Stimulated activated CD8-positive, alpha-beta memory T cell treated with anti-CD3 and anti-CD28 coated beads, Interleukin-7, amount 100 ng/mL, for 4 hours (primary cell): Measurements from ENCODE around the gene IER2.

Source experiments
- DNase-seq, 2 donors: peaks; one replicate each; pipeline ENCODE4 v3.0.0-alpha.2; 2020; ENCODE audit warnings: low read depth in 2 of 2

IER2 gene, protein sequence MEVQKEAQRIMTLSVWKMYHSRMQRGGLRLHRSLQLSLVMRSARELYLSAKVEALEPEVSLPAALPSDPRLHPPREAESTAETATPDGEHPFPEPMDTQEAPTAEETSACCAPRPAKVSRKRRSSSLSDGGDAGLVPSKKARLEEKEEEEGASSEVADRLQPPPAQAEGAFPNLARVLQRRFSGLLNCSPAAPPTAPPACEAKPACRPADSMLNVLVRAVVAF

DNA sequence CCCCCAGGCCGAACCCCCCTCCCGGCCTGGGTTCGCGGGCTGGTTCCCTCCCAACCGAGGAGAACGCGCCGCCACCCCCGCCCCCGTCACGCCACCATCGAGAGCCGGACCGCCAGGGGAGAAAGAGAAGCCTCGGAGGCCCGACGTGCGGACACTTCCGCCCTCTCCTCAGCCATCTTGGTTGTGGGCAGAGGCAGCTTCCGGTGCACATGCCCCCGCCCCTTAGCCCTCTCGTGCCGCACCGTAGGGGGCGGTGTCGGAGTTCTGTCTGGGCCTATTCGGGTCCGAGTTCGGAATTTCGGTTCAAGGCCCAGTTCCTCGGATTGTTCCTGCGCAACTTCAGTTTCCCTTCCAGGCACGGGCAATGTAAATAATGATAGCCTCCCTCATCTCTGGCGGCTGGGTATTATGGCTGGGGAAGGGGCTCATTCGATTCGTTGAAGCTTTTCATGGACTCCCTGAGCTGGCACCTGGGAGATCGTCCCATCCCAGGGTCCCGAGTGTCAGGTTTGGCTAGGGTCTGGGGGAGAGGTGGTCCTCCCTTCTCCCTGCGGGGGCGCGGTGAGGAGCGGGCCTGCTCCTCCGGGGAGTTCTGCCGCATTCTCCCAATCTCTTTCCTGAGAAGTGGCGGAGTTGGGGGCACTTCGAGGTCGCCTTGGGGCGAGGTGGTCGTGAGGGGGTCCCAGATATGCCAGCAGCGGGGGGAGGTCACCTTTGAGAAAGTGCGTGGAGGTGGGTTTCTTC lies at the start of gene IER2, which contains the start of gene STX10:
Gene IER2, plus strand, starts transcription at position 225 of the 744 bp plus-strand sequence. CDS start 2,776 bp downstream, outside the sequence.
Gene STX10, minus strand, starts transcription at position 189 of the 744 bp plus-strand sequence. CDS start 202 bp downstream, outside the sequence.
- DNase-seq: peak; percentile 90 to 92

DNA sequence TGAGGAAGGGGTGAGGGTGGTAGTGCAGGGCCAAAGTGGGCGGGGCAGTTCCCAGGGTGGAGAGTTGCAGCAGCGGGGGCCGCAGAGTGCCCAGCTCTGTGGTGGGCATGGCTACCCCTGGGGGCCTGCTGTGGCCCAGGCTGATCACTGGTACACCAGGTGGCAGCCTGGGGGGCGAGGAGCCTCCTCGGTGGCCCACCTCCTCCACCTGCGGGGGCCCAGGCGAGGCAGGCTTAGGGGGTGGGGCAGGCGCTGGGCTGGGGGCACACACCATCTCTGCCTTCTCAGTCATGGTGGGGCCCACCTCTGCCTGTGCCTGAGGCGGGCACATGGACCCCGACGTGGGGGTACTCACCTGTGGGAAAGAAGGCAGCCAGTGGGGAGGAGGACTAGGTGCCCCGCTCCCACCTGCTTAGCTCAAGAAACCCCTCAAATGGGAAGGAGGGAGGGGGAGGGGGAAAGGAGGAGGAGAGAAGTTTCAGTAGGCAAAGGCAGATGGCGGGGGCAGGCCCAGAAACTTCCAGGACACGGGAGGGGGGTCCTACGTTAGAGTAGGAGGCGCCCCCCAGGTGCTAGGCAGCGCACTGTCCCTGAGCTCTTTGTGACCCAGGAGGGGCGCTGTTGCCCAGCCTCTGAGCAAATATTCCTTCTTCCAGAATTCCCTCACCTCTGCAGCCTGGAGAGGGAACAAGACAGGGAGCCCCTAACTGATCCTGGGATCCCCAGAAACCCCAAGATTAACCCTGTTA lies 49.2 kb upstream of the IER2 start:
- no peak for DNase-seq

DNA sequence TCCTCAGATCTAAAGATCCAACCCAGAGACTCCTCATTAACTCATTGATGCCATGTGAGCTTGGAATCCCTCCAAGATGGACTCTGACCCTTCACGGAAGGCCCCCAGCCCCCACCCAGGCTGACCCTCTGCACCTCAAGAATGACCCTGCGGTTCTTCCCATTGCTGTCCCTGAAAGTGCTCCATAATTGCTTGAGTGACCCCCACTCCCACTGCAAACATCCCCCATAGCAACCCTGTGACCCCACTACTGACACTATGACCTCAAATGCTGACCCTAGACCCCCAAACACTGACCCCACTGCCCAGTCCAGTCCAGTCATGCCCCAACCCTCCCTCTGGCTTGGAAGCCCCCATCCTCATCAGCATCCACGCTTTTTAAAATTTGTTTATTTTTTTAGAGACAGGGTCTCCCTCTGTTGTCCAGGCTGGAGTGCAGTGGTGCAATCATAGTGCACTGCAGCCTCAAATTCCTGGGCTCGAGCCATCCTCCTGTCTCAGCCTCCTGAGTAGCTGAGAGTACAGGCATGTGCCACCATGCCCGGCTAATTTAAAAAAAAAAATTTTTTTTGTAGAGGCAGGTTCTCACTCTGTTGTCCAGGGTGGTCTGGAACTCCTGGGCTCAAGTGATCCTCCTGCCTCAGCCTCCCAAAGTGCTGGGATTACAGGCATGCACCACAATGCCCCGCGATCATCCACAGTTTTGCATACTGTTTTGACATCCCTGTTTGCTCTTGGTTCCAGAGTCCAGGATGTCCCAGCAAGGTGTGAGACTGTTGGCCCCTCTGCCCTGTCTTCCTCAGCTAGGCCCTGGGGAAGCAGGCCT lies 48.4 kb upstream of the IER2 start:
- no peak for DNase-seq

DNA sequence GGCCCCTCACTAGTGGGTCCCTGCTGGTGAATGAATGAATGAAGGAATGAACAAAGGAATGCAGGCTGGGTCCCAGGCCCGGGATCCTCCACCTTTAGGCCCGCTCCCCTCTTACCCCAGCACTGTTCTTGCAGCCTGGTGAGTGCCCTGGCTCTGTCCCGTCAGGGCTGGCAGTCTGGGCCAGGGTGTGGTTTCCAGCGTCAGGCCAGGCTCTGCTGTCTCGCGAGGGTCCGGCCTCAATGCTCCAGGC lies 47.9 kb upstream of the IER2 start:
- no peak for DNase-seq

DNA sequence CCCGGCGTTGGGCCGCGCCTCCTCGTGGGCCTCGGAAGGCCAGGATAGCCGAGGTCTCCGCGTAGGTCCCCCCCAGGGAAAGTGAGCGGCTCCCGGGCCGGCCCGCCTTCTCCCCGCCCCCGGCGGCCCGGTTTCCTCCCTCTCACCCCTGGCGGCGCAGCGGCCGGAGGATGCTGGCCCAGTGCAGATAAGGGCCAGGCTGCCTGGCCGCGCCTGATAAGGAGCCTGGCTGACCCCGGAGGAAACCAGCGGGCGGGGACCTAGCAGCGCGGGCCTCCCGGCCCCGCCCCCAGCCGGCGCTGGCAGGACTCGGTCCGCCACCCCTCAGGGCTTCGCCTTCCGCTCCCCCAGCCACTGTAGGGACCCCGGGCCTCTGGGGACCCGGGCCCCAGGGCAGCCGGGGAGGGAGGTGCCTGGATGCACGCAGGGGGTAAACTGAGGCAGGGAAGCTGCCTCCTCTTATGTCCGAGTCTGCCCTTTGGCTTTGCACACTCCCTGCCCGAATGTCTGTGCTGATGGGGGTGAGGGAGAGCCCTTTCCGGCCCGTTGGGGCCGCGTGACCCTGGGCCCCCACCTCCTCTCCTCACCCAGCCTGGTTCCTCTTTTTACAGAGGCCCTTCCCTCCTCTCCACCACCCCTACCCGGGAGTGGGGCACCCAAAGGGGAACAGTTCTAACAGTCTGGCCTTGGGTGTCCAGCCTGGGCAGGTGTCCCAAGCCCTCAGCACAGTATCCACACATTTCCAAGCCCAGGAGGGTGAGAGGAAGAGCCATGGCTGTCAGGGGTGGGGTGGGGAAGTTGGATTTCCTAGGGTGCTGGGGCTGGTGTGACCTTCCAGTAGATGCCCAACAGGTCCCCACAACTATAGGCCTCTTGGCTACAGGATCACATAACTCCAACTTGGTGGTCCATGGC lies 47.3 kb upstream of the IER2 start, which contains the start of gene LYL1:
Gene LYL1, minus strand, starts transcription at position 193 of the 915 bp plus-strand sequence. CDS start 1,687 bp downstream, outside the sequence.
- peak in 1 of 2 donors; percentile 34 for DNase-seq

DNA sequence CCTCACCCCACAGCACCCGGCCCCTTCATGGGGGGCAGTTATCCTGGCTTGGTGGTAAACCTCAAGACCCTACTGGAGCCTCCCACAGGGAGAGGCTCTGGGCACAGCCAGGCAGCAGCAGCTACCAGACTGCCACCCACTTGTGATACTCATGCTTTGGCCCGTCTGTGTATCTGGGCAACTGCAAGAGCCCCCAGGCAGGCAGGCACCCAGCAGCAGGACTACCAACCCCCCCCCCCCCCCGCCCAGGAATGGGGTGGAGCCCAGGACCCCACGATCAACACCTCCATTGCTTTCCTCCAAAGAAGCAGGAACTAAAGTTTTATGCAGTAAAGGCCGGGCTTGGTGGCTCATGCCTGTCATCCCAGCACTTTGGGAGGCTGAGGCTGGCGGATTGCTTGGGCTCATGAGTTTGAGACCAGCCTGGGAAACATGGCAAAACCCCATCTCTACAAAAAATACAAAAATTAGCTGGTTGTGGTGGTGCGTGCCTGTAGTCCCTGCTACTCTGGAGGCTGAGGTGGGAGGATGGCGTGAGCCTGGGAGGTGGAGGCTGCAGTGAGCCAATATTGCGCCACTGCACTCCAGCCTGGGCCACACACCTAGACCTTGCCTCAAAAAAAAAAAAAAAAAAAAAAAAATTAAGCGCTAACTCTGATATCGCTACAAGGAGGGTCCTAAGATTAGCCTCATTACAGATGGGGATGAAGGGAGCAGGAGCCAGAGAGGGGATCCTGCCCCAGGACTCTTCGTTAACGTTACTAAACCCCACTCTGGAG lies 46.4 kb upstream of the IER2 start:
- DNase-seq: no peak

DNA sequence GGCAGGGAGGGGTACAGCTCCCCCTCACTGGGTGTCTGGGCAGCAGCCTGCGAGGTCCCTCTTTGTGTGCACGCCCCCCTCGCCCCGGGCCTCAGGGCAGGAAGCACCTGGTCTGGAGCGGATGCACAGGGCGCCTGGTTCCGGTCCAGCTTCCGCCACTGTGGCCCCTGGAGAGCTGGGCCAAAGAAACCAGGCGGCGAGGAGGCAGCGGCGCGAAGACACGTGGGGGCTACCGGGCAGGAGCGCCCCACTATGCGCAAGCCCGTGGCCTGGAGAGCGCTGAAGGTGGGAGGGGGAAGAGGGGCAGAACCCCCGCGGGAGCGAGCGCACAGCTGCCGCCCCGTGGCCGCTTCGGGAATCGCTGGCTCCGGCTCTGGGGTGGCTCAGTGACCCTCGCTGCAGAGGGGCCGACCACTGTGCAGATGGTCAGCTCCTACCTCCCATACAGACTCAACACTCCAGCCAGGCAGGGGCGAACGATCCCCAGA lies 45.8 kb upstream of the IER2 start:
- DNase-seq: peak; percentile 33 to 59

DNA sequence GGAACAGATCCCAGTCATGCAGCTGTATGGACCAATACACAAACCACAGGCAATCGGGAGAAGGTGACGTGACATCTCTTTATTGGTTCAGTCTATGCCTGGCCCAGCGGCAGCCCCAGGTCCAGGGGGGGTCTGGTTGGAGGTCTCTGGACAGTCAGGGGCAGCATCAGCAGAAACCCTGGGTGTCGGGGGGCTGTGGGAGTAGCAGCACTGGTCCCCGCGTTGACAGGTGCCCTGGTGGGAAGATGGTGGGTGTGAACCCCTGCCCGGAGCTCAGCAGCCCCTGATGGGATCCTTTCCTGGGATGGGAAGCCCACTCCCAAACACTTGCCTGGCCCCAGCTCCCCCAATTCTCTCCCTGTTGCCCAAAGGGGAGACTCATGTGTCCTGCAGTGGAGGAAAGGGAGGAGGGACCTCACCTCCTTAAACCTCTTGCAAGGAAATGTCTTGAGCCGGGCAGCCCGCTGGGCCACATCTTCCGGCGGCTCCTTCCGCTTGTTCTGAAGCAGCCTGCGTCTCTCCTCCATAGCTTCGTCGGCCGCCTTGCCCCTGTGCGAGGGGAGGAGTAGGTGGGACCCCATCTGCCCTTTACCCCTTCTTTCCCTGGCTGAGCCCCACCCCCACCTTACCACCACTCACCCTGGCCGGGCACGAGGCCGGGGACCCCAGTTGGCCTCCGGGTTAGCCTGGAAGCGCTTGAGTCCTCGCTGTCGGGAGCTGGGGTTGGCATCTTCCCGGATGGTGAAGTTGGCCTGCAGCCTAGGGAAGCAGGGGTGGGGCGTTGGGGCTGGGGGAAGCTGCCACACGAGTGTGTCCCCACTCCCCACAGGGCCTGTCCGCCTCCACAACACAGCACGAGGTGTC lies 45.1 kb upstream of the IER2 start:
- no peak for DNase-seq

DNA sequence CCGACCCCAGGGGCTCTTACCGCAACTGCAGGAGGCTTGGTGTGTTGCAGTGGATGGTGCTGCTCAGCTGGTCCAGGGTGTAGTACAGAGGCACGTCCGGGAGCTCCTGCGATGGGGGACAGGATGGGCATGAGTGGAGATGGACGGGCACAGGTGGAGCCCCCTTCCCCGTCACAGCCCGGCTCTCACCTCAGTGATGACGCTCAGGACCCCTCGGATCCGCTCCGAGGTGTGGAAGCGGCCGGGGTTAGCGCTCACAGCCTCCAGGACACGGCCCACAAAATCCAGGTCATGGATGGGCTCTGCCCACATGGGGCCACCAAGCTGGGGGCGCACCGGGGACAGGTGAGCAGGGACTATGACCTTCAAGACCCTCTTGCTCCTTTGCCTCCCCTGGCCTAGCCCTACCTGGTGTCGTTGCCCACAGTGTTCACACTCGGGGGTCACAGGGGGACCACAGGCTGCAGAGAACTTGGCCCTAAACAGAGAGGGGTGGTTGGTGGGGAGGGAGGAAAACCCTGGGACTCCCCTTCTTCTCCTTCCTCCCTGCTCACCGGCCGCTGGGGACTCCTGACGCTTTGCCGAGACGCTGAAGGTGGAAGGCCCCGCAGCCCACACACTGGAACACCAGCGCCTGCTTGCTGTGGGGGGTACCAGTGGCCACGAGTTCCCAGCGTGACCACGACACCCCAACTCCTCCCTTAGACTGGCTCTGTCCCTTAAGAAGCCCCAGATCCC lies 40.7 kb upstream of the IER2 start:
- DNase-seq: no peak

DNA sequence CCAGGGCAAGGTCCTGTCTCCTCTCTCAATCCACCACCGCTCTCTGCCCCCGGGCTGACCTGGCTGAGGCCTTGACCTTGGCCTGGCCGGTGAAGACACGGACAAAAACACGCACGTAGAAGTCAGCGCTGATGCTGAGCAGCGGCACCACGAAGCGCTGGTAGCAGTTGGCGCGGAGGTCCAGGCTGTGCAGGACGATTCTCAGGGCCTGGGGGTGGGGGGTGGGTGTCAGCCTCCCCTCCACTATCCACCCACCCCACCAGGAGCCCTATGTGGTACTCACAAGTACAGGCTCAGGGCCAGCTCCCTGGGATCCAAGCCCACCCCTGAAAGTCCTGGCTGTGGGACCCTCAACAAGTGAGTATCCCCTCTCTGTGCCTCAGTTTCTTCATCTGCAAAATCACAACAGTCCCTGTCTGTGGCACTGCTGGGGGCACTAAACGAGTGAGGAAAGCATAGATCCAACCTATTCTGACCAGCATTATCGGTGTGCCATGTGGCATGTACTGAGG lies 40.1 kb upstream of the IER2 start:
- no peak for DNase-seq

DNA sequence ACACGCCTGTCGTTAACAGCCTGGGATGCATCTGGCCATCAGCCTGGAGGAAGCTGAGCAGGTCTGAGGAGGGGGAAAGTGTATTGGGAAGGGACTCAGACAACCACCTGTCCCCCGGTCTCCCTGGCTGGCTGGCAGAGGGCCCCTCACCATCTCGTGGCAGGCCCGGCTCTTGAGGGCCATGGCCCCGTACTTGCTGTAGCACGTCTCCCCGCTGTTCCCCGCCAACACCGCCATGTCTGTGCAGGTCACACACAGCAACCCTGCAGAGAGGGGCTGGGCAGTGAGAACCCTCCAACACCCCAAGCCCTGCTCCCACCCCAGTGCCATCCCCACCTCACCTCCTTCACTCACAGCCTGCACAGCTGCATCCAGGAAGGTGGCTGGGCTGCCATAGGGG lies 37.7 kb upstream of the IER2 start:
- DNase-seq: no peak

DNA sequence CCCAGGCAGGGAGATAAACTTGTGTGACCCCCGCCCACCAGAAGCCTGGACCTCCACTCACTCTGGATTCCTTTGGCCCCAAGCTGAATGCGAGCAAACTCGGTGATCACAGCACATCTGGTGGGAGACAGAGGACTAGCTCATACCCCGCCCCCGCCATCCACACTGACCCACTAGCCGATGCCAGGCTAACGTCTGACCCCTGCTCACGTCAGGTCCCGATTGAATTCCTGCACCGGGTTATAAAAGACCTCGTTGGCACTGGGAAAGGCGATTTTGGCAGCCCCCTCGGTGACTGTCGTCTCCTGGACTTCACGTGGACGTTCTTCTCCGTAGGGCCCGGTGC lies 34.3 kb upstream of the IER2 start:
- DNase-seq: no peak

DNA sequence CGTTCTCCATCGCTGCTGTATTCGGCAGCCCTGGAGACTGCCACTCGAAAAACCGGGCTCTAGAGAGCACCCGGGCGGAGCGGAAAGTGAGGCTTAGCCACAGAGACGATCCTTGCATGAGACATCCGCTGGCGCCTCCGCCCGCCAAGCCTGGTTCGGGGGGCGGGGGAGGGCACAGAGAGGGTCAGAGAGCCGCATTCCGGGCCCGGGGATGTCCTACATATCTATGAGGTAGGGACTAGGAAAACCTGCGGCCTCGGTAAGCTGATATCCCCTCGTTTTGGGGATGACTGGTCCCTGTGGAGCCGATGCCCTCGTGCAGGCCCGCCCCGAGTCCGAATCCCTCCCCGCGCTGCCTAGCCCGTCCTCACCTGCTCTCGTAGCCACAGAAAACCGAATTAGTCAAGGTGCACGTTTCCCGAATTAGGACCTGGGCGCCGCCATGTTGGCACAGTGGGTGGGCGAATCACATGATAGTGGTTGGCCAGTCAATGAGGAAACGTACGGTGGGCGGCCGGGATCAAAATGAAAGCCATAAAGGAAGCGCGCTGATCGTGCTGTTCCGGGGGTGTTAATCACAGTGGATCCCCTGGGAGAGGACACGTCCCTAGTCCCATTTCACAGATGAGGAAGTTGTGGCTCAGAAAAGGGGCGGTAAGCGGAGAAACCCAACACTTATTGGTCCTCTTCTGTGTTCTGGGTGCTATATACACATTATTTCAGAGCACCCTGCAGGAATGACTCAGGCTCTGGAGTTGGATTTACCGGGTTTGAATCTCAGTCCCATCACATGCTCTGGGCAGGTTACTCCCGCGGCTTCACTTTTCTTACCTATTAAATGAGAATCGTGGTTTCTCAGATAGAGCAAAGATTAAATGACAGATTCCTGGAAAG lies 33.7 kb upstream of the IER2 start, which contains the start of gene TRMT1:
Gene TRMT1, minus strand, starts transcription at position 459 of the 894 bp plus-strand sequence. Its CDS starts 341 bp downstream, at position 118.
- DNase-seq: peak; percentile 88 to 93

DNA sequence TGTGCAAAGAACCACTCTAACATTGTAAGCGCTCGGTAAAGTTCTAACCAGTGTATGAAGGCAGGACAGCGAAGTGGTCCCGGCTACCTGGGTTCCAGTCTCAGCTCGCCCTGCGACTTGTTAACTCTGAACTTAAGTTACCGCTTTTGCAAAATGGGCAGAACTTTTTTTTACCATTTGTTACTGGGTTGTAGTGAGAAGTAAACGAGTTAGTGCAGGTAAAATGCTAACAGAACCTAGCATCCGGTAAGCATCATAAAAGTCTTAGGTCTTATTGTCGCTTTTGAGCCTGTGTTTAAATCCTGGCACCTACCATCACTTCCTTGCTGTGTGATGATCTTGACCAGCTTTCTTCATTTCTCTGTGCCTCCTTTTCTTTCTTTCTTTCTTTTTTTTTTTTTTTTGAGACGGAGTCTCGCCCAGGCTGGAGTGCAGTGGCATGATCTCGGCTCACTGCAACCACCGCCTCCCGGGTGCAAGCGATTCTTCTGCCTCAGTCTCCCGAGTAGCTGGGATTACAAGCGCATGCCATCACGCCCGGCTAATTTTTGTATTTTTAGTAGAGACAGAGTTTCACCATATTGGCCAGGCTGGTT lies 32.9 kb upstream of the IER2 start:
- no peak for DNase-seq

DNA sequence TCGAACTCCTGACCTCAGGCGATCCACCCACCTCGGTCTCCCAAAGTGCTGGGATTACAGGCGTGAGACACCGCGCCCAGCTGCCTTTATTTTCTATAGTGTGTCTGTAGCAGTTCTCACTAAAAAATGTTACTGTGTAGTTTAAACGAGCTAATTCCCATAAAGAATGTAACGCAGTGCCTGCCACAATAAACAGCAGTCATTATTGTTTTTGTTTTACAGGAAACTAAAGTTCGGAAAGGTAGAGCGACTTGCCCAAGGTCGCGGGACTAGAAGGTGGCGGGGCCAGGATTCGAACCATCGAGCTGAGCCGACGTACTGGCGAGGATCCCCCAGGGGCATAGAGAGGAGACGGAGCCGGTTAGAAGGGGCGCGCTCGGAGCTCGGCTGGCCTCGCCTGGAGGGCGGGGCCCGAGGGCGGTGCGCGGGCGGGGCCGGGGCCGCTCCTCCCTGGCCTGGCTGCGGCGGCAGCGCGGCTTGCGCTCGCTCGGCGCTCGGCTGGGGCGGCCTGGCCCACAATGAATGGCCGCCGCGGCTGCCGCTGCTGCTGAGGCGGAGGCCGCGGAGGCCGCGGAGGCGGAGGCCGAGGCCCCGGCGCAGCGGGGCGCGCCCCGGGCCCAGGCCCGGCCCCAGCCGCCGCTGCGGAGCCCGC lies 32.3 kb upstream of the IER2 start, which contains the start of gene NACC1:
Gene NACC1, plus strand, starts transcription at position 493 of the 652 bp plus-strand sequence. CDS start 16,944 bp downstream, outside the sequence.
- DNase-seq: peak; percentile 65 to 90
